Pericardium fibroblast (primary cell): ENCODE measurements around the gene KIT. TPM values are rescaled to one million over a fixed set of nuclear protein-coding genes. Genes with fewer than 3 reads are reported as not detected.

Experiments
- total RNA-seq: library from RNA; depleted of rRNA; stranded (reverse); fragments of >200 nt; gene quantifications from 2 replicates; pipeline ENCODE4 v1.2.3, GENCODE V29; 2015

The KIT gene
- total RNA-seq = 0.82 and 1.2 TPM in 2 replicates

GRCh38 chr4:54657551-54658251, at the start of gene KIT:
TSS of gene KIT (plus strand) at chr4:54657957. CDS start at chr4:54658015, 58 bp downstream.

